GM19099 (cell line): ENCODE results near the gene ZBTB40.

Experiments used
- POLR2A ChIP-seq: IDR thresholded peaks from 3 replicates; pipeline ENCODE4 v1.6.1; 2011; ENCODE audit warnings: low read depth; ENCODE audit not compliant: insufficient read length; ENCODE audit errors: extremely low read depth

The ZBTB40 gene

DNA sequence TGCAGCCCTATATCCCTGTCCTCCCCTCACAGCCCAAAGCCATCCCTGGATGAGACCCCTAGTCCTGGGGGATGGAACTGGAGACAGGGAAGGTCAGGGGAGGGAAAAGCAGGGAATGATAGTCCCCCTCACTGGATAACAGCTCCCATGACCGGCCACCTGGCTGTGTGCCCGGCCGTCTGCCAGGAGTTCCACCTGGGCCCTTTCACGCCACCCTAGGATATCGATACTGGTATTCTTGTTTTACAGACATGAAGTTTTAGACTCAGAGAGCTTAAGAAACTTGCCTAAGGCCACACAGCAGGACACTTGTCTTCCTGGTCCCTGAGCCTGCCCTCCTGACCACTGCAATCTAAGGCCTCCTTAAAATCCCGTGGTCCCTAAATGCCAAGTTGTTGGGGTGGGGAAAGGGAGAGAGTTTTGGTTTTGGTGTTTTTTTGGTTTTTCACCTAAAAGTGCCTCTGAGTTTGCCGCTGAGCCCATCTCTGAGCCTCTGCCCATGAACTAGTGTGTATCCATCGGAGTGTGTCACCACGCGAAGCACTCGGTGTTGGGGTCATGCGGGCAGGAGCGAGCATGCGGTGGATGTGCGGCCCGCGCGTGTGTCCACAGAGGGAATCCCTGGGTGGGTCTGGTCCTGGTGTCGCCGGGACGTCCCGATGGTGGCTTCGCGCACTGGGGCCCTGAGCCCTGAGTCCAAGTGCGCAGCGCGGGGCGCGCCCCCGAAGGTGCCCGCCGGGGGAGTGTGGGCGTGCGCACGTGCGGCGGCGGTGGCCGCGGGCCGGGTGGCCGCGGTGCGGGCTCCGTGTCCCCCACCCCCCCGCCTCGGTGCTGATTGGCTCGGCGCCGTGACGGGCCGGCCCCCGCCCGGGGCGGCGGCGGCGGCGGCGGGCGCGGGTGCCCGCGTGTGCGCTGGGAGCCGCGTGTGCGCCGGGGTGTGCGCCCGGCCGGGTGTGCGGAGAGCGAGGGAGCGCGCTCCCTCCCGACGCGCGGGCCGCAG is 111.2 kb downstream of the ZBTB40 start, which contains the start of gene EPHA8:
Gene EPHA8 (plus strand): TSS at position 906 of the 1,000 bp plus-strand sequence. CDS start 147 bp downstream, outside the sequence.
- no peak for TF ChIP-seq POLR2A

DNA sequence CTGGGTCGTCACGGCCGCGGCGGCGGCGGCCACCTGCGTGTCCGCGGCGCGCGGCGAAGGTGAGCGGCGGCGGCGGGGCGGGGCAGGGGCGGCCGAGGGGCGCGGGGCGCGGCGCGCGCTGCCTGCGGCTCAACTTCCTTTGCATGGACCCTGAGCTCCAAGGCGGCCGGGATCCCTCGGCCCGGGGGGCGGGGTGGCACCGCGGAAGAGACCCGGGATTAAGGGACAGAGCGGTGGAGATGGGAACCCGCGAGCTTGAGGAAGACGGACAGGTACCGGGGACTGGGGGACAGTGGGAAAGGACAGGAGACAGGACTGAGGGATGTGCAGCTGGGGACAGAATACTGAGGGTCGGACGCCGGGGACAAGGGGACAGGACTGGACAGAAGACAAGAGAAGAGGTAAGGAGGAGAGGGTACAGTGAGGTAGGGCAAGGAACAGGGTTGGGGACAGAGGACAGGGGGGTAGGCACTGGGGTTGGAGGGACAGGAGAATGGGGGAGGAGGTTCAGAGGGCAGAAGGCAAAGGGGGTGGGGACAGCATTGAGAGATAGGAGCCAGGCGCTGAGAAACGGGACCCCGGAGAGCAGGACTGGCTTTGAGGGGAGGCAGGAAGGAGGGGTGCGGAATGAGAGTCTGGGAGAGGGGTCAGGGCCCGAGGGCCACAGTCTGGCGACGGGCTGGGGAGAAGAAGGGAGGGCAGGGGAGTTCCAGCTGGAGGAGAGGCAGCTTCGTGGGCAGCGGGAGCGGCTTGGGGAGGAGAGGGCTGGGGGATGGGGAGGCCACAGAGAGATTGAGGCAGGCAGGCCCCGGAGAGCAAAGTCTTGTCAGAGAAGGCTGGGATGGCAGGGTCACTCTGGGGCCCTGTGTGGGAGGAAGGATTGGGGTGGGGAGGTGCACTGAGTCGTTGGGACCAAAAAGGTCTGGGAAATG is 112.3 kb downstream of the ZBTB40 start:
- TF ChIP-seq POLR2A, result no peak

DNA sequence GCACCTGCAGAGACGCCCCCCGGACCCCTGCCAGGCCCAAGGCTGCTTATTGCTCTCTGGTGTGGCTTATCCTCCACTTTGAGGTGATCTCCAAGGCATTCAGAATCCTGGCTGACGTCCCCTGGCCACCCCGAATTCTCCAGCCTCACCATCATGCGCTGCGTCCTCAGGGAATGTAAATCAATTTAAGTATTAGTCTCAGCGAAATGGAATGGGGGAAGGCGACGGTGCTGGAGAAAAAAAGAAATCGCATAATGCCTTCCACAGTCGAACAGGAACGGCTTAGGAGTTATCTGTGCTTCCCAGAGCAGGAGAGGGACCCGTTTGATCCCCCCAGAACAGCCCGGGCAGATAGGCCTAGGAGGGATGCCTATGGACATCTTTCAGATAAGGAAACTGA is 114.5 kb downstream of the ZBTB40 start:
- TF ChIP-seq POLR2A, result no peak

DNA sequence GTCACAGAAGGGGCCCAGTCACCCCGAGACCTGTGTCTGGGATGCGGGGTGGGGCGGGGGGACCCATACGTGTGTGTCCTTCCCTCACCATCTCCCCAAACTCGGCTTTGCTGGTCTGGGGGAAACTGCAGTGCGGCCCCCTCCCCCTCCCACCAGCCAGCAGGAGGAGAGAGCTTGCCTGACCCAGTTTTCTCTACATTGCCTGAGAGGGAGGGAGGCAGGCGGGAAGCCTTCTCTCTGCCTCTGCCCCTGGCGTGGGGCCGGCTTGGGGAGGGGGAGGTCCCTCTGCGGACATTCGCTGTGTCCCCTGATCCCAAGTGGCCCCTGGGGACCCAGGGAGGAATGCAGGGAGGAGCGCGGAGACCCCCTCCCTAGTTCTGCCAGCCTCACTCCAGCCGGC is 115.5 kb downstream of the ZBTB40 start:
- TF ChIP-seq POLR2A, result no peak

DNA sequence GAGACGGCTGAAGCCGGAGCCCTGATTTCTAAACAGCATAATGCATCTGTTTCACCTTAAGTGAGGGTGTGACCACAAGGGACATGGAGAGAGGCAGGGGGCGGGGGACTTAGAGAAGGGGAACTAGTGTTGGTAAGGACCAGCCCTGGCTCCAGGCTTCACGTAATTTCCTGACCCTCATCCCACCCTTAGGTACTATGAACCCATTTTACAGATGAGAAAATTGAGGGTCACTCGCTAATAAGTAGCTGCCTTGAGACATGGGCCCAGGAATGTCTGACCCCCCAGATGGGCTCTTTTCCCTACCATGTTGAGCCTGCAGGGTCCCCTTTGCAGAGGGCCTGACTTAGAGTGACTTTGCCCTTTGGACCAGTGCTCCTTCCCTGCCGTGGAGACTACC is 116.3 kb downstream of the ZBTB40 start:
- TF ChIP-seq POLR2A, result no peak

DNA sequence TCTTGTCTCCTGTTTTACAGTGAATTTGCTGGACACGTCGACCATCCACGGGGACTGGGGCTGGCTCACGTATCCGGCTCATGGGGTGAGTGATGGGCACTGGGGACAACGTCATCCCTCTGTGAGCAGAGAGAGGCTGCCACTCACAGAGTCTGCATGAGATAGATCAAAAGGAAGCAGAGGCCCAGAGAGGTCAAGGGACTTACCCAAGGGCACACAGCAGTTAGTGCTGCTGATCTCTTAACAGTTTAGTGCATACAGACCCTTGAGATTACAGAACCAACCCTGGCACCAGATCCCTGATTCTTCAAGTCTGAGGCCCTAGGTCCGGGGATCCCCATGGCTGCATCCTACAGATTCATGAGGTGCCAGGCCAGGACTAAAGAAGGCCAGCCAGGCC is 117.6 kb downstream of the ZBTB40 start:
- TF ChIP-seq POLR2A, result no peak

DNA sequence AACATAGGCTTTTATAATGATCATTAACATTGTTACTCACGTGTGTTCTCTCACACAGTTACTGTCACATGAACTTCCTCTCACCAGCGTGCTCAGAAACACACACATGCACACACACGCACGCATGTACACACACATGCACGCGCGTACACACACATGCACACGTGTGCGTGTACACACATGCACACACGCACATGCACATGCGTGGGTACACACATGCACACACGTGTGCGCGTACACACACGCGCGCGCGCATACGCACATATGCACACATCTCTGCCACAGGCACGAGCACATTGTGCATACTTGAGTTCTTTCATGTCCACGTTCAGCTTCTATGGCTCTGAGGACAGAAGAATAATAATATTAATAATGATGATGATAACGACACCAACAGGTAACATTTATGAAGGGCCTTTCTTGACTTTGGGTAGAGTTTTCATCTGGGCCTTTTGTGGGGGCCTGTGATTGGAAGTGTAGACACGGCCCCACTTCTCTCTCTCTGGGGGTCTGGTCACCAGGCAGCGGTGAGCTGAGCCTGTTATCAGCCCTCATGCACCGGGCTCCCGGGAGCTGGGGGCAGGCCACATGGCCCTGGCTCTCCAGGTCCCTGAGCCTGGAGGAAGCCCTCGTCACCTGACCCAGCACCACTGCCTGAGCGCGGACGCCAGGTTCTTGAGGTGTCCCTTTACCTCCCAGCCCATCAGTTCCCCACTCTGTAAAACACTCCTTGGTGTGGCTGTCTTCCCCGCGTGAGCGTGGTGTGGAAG is 118.7 kb downstream of the ZBTB40 start:
- no peak for TF ChIP-seq POLR2A

DNA sequence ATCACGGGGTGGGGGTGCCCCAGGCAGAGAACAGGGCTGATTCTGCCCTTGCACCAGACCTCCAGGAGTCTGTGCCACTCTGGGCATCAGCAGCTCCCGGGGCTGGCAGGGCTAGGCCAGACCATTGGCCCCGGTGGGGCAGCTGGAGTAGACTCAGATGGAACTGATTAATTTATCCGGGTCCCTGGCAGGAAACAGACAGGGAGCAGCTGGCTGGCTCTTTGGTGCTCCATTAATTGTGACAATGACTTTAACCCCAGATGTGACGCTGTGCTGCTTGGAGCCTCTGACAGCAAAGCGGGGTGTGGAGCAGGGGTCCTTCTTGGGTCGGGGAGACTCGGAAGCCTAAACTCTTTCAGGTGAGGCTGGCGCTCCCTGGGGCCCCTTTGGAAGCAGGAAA is 121.2 kb downstream of the ZBTB40 start:
- no peak for TF ChIP-seq POLR2A

DNA sequence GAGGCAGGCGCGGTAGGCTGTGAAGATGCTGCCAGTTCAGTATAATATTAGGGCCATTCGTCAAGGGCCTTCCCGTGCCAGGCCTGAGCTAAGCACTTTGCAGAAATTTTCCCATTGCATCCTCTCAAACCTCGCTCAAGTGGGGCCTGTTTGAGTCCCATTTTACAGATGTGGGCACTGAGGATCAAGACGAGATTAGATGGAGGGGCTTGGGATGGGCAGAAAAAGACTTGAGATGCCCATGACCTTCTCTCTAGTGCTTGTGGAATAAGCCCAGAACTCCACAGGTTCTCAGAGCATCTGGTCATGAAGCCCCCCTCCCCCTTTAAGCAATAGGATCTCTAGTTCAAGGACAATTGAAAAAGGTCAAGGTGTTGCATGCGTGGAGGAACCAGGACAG is 121.6 kb downstream of the ZBTB40 start:
- no peak for TF ChIP-seq POLR2A

DNA sequence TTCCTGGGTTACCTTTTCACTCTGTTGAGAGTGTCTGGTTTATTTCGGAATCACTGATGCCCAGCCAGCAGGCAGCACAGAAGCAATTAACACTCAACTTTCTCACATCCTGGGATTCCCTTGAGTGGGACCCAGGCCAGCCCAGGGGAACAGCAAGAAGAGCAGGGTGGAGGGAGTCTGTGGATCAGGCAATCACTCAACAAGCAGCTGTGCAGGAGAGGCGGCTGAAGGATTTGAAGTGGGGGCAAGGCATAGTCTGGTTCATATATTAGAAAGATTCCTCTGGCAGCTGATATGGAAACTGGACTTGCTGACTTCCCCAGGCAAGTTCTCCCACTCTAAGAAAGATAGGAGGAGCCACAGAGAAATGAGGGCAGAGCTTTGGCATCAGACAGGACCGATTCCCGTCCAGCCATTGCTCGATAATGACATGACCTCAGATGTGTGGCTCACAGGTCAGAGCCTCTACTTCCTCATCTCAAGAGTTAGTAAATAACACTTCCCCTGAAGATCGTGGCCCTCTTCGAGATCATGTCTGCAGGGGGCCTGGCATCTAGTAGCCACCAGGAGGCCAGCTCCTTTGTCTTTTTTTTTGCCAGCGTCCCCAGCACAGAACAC is 124.0 kb downstream of the ZBTB40 start:
- TF ChIP-seq POLR2A, result no peak

DNA sequence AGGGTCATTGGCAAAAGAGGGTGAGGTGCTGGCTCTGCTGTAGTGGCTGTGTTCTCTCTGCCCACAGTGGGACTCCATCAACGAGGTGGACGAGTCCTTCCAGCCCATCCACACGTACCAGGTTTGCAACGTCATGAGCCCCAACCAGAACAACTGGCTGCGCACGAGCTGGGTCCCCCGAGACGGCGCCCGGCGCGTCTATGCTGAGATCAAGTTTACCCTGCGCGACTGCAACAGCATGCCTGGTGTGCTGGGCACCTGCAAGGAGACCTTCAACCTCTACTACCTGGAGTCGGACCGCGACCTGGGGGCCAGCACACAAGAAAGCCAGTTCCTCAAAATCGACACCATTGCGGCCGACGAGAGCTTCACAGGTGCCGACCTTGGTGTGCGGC is 124.5 kb downstream of the ZBTB40 start:
- TF ChIP-seq POLR2A, result no peak

DNA sequence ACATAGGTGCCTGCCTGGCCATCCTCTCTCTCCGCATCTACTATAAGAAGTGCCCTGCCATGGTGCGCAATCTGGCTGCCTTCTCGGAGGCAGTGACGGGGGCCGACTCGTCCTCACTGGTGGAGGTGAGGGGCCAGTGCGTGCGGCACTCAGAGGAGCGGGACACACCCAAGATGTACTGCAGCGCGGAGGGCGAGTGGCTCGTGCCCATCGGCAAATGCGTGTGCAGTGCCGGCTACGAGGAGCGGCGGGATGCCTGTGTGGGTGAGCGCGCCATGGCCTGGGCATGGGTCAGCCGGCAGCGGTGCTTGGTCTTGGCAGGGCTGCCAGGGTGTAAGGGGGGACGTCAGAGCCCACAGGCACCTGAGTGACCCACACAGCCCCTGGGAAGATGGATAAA is 125.0 kb downstream of the ZBTB40 start:
- TF ChIP-seq POLR2A, result no peak

DNA sequence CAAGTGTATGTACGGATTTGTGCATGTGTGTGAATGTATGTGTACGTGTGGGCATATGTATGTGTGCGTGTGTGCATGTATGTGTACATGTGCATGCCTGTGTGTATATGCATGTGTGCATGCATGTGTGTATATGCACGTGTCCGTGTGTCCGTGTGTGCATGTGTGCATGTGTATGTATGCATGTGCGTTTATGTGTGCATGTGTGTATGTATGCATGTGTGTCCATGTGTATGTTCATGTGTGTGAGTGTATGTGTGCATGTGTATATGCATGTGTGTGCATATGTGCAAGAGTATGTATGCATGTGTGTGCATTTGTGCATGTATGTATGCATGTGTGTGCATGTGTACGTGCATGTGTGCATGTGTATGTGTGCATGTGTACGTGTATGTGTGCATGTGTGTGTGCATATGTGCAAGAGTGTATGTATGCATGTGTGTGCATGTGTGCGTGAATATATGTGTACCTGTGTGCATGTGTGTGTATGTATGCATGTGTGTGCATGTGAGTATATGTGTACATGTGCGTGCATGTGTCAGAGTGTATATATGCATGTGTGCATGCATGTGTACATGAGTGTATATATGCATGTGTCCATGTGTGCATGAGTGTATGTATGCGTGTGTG is 127.2 kb downstream of the ZBTB40 start:
- no peak for TF ChIP-seq POLR2A

DNA sequence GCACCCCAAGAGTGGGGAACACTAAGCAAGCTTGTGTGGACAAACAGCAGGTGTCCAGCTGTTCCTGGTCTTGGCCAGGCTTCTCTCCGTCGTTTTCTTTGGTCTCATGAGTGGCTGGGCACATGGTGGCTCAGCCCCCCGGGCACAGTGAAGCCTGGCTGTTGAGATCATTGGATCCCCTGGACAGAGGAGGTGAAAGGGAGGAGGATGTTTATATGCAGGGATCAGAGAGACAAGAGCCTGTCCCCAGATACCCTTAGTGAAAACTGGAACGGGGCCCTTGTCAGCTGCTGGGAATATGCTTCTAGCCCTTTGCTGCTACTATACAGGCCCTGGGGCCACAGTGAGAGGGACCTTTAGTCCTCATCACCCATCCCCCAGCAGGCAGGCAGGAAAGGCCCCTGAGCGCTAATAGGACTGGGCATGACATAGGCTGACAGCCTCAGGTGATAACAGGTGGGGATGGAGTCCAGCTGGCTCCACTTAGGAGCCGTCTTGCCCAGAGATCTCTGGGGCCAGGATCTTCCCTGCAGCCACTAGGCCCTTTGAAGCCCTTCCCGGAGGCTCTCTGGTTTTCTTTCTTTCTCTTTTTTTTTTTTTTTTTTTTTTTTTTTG is 128.0 kb downstream of the ZBTB40 start:
- no peak for TF ChIP-seq POLR2A
